ES-I3 (cell line): ENCODE data around the gene TENM4.
A peak's percentile ranks its signal among the peaks of the same experiment; 100 is the strongest.

ENCODE experiments used
- H3K36me3 ChIP-seq: 2 replicates; pipeline ENCODE4 v1.6.1; 2013; ENCODE audit warnings: mild to moderate bottlenecking, low read length, control low read depth, moderate library complexity; ENCODE audit not compliant: insufficient read depth
- H3K4me1 ChIP-seq: 2 replicates; pipeline ENCODE4 v1.6.1; 2013; ENCODE audit warnings: mild to moderate bottlenecking, control low read depth, low read length; ENCODE audit not compliant: insufficient read depth
- H3K9ac ChIP-seq: 2 replicates; pipeline ENCODE4 v1.6.1; 2013; ENCODE audit warnings: low read depth, mild to moderate bottlenecking, low read length, moderate library complexity
- H3K9me3 ChIP-seq: 2 replicates; pipeline ENCODE4 v1.6.1; 2013; ENCODE audit warnings: mild to moderate bottlenecking, low read length, moderate library complexity; ENCODE audit not compliant: control insufficient read depth, insufficient read depth

Gene TENM4

DNA sequence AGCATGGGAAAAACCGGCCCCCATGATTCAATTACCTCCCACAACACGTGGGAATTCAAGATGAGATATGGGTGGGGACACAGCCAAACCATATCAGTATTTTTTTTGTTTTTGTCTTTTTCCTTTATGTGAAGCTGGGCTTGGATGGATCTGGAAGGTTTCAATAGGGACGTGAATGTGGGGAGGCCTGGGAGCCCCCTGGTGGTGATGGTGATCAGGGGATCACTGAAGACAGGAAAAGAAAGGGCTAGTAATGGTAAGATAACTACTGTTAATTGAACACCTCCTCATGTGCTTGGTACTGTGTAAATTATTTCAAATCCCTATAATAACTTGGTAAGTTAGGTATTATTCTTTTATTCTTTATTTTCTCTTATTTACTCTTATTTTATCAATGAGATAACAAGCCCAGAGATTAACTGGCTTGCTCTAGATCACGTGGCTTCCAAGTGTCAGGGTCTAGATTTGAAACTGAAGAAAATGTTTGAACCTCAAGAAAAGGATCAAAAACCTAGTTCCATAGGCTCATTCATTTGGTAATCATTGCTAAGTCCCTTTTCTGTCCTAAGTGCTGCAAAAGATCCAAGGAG is 364.2 kb downstream of the TENM4 start:
- Histone ChIP-seq H3K9me3 (peaks cover 3% of the 10 kb centered on the region; the same call in 1 of the 2 replicates), H3K9ac (no peak overlapping the region), H3K4me1 (no peaks in the 10 kb centered on the region), H3K36me3 (no peaks in the 10 kb centered on the region)

- H3K9me3 ChIP-seq = peaks cover 3% of the 10 kb centered on the region; the same call in 1 of the 2 replicates
- no peaks in the 10 kb centered on the region for H3K36me3 ChIP-seq
- H3K9ac ChIP-seq = no peak overlapping the region
- no peaks in the 10 kb centered on the region for H3K4me1 ChIP-seq
Observed at GRCh38 chr11:79074547-79074946, 366.3 kb downstream of the TENM4 start.

GRCh38 chr11:79071190-79071589 is 369.6 kb downstream of the TENM4 start:
- H3K9me3 ChIP-seq = no peaks in the 10 kb centered on the region
- no peaks in the 10 kb centered on the region for H3K36me3 ChIP-seq
- H3K4me1 ChIP-seq = no peaks in the 10 kb centered on the region; the same call in 1 of the 2 replicates
- no peak overlapping the region for H3K9ac ChIP-seq

DNA sequence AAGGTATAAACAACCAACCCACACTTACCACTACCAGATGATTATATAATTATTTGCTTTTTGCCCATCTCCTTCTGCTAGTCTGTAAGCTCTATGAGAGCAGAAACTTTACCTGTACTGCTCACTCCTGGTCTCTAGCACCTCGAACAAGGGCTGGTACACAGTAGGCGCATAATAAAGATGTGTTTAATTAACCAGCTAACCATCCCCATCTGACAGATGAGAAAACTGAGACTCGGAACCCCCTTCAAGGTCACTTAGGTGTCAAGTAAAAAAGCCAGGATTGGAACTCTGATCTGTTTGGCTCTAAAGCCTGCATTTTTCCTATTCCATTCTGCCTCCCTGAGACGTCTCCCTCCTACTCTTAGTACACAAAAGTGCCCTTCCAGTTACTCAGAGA is 370.3 kb downstream of the TENM4 start:
- Histone ChIP-seq H3K36me3 (no peaks in the 10 kb centered on the region), H3K9me3 (no peaks in the 10 kb centered on the region), H3K9ac (no peak overlapping the region), H3K4me1 (no peaks in the 10 kb centered on the region; the same call in 1 of the 2 replicates)

GRCh38 chr11:79069504-79069903 is 371.3 kb downstream of the TENM4 start:
- no peaks in the 10 kb centered on the region for H3K36me3 ChIP-seq
- H3K9ac ChIP-seq = no peak overlapping the region
- H3K4me1 ChIP-seq = no peaks in the 10 kb centered on the region; the same call in 1 of the 2 replicates
- H3K9me3 ChIP-seq = no peaks in the 10 kb centered on the region

DNA sequence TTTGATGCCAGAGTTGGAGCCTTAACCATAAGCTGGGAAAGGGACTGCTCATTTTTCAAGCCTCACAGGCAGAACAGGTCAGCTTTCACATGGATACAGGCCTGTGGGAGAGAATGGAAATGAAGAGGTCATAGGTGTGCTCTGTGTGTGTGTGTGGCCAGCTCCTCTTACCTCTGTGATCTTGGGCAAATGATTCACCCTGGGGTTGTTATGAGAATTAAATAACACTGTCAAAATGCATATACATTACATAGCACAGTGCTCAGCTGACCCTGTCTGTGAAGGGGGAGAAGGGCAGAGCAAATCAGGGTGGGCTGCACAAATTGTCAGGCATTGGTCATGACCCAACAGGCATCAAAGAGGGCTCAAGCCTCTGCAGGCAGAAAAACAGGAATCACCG is 372.5 kb downstream of the TENM4 start:
- H3K9ac ChIP-seq = no peak overlapping the region
- no peaks in the 10 kb centered on the region for H3K9me3 ChIP-seq
- H3K4me1 ChIP-seq = peaks cover 3% of the 10 kb centered on the region; the same call in 1 of the 2 replicates
- H3K36me3 ChIP-seq = no peaks in the 10 kb centered on the region

DNA sequence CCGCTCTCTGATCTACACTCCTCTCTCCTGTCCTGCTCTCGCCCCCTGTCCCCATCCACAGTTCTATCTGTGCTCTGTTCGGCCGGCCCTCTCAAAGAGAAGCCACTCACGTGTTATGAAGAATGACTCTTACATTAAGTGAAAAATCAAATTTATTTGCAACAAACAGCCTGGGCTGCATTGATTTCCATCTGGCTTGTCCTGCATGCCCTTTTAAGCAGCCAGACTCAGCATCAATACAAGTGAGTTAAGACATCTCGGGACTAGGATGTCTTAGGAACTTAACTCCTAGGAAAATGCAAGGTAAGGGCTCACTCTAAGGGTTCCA is 373.5 kb downstream of the TENM4 start:
- H3K36me3 ChIP-seq = no peaks in the 10 kb centered on the region
- no peaks in the 10 kb centered on the region for H3K9me3 ChIP-seq
- H3K4me1 ChIP-seq = peaks cover 4% of the 10 kb centered on the region; the same call in 1 of the 2 replicates
- H3K9ac ChIP-seq = peak overlapping the region; percentile 7; the same call in 1 of the 2 replicates

GRCh38 chr11:79066456-79067351 is 374.1 kb downstream of the TENM4 start:
- H3K9me3 ChIP-seq = no peaks in the 10 kb centered on the region
- peaks cover 4% of the 10 kb centered on the region; the same call in 1 of the 2 replicates for H3K4me1 ChIP-seq
- peak overlapping the region; percentile 7; the same call in 1 of the 2 replicates for H3K9ac ChIP-seq
- no peaks in the 10 kb centered on the region for H3K36me3 ChIP-seq

DNA sequence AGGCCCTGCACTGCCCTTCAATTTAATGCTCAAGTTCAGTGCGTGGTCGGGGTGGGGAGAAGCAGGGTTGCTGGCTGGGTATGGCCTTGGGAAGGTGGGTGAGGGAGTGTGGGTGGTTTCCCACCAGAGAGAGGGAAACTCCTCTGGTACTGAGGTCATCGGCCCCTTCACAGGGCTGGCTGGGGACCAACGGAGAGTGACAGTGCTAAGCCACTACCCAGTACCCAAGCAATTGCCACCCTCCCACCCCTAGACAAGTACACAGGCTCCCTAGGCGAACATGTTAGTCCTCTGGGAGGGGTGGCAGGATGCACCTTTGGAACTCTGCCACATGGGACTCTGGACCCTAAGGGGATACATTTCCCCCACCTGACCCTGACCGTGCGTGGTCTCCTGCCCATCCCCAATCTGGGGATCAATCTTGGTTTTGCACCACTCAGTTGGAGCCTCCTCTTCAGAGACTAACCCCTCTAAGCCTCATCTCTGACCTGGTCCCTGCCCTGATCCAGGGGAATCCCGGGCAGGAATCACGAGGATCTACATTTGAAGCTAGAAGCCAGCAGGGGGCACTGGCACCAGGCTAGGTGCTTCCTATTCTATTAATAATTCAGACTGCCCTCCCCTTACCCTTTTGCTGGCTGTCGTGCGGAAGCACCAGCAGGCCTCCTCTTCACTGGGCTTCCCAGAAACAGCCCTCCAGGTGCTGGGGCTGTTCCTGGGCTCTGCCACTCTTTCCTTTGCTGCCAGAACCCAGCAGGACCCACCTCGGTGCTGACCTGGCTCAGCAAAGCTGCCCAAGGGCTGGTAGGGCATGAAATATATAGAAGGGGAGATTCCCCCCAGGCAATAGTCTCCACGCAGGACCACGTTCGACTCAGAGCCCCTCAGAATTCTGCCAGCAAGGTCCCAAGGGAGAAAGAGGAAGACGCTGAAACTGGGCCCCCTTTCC is 377.7 kb downstream of the TENM4 start:
- no peak overlapping the region for H3K9ac ChIP-seq
- peaks cover 19% of the 10 kb centered on the region; the same call in 1 of the 2 replicates for H3K4me1 ChIP-seq
- no peaks in the 10 kb centered on the region for H3K36me3 ChIP-seq
- no peaks in the 10 kb centered on the region for H3K9me3 ChIP-seq

- peaks cover 19% of the 10 kb centered on the region; the same call in 1 of the 2 replicates for H3K4me1 ChIP-seq
Observed at GRCh38 chr11:79060081-79060953, 380.5 kb downstream of the TENM4 start.

GRCh38 chr11:79059141-79059540 is 381.7 kb downstream of the TENM4 start:
- no peaks in the 10 kb centered on the region for H3K36me3 ChIP-seq
- no peaks in the 10 kb centered on the region for H3K9me3 ChIP-seq
- H3K4me1 ChIP-seq = peaks cover 19% of the 10 kb centered on the region; the same call in 1 of the 2 replicates
- H3K9ac ChIP-seq = no peak overlapping the region

More at GRCh38 chr11:79060081-79060953, 380.5 kb downstream of the TENM4 start:
- Histone ChIP-seq H3K36me3 (no peaks in the 10 kb centered on the region), H3K9me3 (no peaks in the 10 kb centered on the region), H3K9ac (no peak overlapping the region)

- Histone ChIP-seq H3K9ac (no peak overlapping the region), H3K36me3 (no peaks in the 10 kb centered on the region), H3K9me3 (no peaks in the 10 kb centered on the region), H3K4me1 (peaks cover 15% of the 10 kb centered on the region; the same call in 1 of the 2 replicates)
Observed at GRCh38 chr11:79055856-79056631, 384.8 kb downstream of the TENM4 start.

- H3K9ac ChIP-seq = no peak overlapping the region
- H3K36me3 ChIP-seq = no peaks in the 10 kb centered on the region
- no peaks in the 10 kb centered on the region for H3K9me3 ChIP-seq
- H3K4me1 ChIP-seq = peaks cover 10% of the 10 kb centered on the region; the same call in 1 of the 2 replicates
Observed at GRCh38 chr11:79054636-79055035, 386.2 kb downstream of the TENM4 start.
